ENCODE data around the gene KCNG3. TPM values are rescaled to one million over a fixed set of nuclear protein-coding genes. Genes with fewer than 3 reads are reported as not detected.

Gene KCNG3
- total RNA-seq, 1 experiment from 2014 or later, result 1.5 TPM

DNA sequence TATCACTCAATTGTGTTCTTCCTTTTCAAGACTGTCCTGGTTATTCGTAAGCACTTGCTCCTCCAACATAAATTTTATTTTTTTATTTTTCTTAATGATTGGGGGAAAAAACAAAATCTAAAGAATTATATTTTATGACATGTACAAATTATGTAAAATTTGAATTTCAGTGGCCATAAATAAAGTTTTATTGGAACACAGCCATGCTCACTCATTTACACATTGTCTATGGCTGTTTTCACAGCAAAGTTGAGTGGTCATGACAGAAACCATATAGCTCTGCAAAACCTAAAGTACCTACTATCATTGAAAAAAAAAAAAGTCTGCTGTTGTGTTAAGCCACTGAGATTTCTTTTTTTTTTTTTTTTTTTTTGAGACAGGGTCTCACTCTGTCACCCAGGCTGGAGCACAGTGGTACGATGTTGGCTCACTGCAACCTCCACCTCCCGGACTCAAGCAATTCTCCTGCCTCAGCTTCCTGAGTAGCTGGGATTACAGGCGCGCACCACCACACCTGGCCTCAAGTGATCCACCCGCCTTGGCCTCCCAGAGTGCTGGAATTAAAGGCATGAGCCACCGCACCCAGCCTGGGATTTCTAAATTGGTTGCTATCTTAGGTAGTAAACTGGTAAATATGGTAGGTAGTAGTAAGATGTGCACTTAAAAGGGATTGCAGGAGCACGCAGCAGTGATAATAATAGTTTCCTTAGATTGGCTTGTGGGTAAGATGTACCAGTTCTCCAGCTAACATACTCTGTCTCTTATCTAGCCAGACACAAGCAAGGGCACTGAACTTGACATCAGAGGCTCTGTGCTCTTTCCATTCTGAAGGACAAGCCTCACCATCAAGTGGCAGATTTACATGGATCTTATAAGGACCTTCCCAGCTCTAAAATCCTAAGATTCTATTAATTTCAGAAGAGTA lies 44.4 kb downstream of the KCNG3 start:
- BruUV-seq (replicated peaks), result no TSS peak
- RAD21 ChIA-PET (ENCODE audit: low non-redundant PET in 1 of 2, low total read pairs in 2 of 2, uncharacterized antibody in 2 of 2, unreplicated experiment in 2 of 2), result no interaction called here
- Histone ChIP-seq H3K9me2 (ENCODE audit: insufficient read depth) (no peaks in the 10 kb centered on the region), H3K4me2 (ENCODE audit: low read length) (no peak overlapping the region), H3K4me1 (ENCODE audit: control insufficient read depth in 1 of 2, insufficient read depth in 2 of 2, low read length in 2 of 2) (peaks cover 0 to 5% of the 10 kb centered on the region in 2 experiments; a peak in 1 of 4 replicates), H3K9ac (ENCODE audit: low read length) (no peak overlapping the region), H3K9me3 (ENCODE audit: control insufficient read depth in 1 of 2, insufficient read depth in 1 of 2, low read depth in 1 of 2, low read length in 2 of 2) (no peaks in the 10 kb centered on the region), H3K36me3 (ENCODE audit: control insufficient read depth in 1 of 2, insufficient read depth in 2 of 2, low read length in 2 of 2) (no peaks in the 10 kb centered on the region), H3K27ac (ENCODE audit: low read depth, low read length) (no peak overlapping the region), H4K20me1 (ENCODE audit: insufficient read depth) (no peaks in the 10 kb centered on the region), H2AFZ (ENCODE audit: low read depth, low read length, poor library complexity, severe bottlenecking) (no peak overlapping the region), H3K27me3 (ENCODE audit: insufficient read depth, low read length) (no peaks in the 10 kb centered on the region), H3K4me3 (replicated peaks in 1 of 2; ENCODE audit: low read depth in 1 of 2, low read length in 2 of 2) (no peak overlapping the region), H3K79me2 (ENCODE audit: insufficient read depth, low read length) (no peaks in the 10 kb centered on the region)
- POLR2A ChIA-PET, result no interaction called here
- CTCF ChIA-PET, result no interaction called here
- ATAC-seq (no peak), DNase-seq (ENCODE audit: low read depth, low spot score) (no peak)
- intact Hi-C loops (cut with micrococcal nuclease), result no loop called here
- TF ChIP-seq FOSL1 (IDR thresholded peaks at IDR 0.05; ENCODE audit: low read depth) (no peak), YY1 (IDR thresholded peaks at IDR 0.05; ENCODE audit: extremely low read depth, insufficient replicate concordance, low read depth, low read length) (no peak), SIN3A (IDR thresholded peaks at IDR 0.05; ENCODE audit: low read depth) (no peak), SP1 (IDR thresholded peaks at IDR 0.05; ENCODE audit: low read depth) (no peak), RAD21 (IDR thresholded peaks at IDR 0.05; ENCODE audit: low read depth) (no peak)
- TF ChIP-seq, protein P1, sequence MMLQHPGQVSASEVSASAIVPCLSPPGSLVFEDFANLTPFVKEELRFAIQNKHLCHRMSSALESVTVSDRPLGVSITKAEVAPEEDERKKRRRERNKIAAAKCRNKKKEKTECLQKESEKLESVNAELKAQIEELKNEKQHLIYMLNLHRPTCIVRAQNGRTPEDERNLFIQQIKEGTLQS (IDR thresholded peaks at IDR 0.05), result no peak
- TF ChIP-seq, protein P2, sequence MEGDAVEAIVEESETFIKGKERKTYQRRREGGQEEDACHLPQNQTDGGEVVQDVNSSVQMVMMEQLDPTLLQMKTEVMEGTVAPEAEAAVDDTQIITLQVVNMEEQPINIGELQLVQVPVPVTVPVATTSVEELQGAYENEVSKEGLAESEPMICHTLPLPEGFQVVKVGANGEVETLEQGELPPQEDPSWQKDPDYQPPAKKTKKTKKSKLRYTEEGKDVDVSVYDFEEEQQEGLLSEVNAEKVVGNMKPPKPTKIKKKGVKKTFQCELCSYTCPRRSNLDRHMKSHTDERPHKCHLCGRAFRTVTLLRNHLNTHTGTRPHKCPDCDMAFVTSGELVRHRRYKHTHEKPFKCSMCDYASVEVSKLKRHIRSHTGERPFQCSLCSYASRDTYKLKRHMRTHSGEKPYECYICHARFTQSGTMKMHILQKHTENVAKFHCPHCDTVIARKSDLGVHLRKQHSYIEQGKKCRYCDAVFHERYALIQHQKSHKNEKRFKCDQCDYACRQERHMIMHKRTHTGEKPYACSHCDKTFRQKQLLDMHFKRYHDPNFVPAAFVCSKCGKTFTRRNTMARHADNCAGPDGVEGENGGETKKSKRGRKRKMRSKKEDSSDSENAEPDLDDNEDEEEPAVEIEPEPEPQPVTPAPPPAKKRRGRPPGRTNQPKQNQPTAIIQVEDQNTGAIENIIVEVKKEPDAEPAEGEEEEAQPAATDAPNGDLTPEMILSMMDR (IDR thresholded peaks at IDR 0.05 in 2 of 3, conservative IDR thresholded peaks at IDR 0.05 in 1 of 3; ENCODE audit: borderline replicate concordance in 1 of 3, insufficient read depth in 1 of 3, low read depth in 2 of 3, low read length in 2 of 3), result no peak

All from HCT116 (cell line).